HCT116 (cell line): ENCODE results near the gene ITPR2.

Source experiments
- CEBPB ChIP-seq: IDR thresholded peaks from 2 replicates; pipeline ENCODE4 v1.6.1; 2012; ENCODE audit warnings: low read depth
- POLR2A ChIP-seq: IDR thresholded peaks from 2 replicates; pipeline ENCODE4 v1.7.0; 2011; ENCODE audit warnings: borderline replicate concordance; ENCODE audit not compliant: insufficient read depth, insufficient read length; ENCODE audit errors: extremely low read depth
- POLR2AphosphoS5 ChIP-seq: IDR thresholded peaks from 2 replicates; pipeline ENCODE4 v1.6.1; 2011; ENCODE audit warnings: mild to moderate bottlenecking, low read depth, low read length, moderate library complexity
- SP1 ChIP-seq: IDR thresholded peaks from 2 replicates; pipeline ENCODE4 v1.6.1; 2012; ENCODE audit warnings: low read depth
- YY1 ChIP-seq: IDR thresholded peaks from 2 replicates; pipeline ENCODE4 v1.6.1; 2011; ENCODE audit warnings: low read length, low read depth, moderate library complexity, mild to moderate bottlenecking; ENCODE audit not compliant: insufficient replicate concordance; ENCODE audit errors: extremely low read depth
- TF ChIP-seq, protein P1 (sequence below): IDR thresholded peaks from 2 replicates; pipeline ENCODE4 v1.6.1; 2012; ENCODE audit warnings: low read depth
- TF ChIP-seq, protein P2 (sequence below), 3 experiments: fragments of 200-600 bp in 1 of 3; sonication (generic) in 1 of 3; IDR thresholded peaks in 2 of 3; conservative IDR thresholded peaks in 1 of 3; 2 replicates each; pipeline ENCODE4 v1.5.1; 2012 to 2017; ENCODE audit warnings: low read depth in 2 of 3, low read length in 2 of 3, antibody characterized with exemption in 1 of 3, borderline replicate concordance in 1 of 3, control low read depth in 1 of 3, mild to moderate bottlenecking in 1 of 3, mixed read lengths in 1 of 3, mixed run types in 1 of 3, moderate library complexity in 1 of 3; ENCODE audit not compliant: insufficient read depth in 1 of 3
- TF ChIP-seq, protein P3 (sequence below): IDR thresholded peaks from 2 replicates; pipeline ENCODE4 v1.6.1; 2011; ENCODE audit warnings: mild to moderate bottlenecking, low read length, moderate library complexity; ENCODE audit not compliant: insufficient replicate concordance; ENCODE audit errors: extremely low read depth

DNA sequence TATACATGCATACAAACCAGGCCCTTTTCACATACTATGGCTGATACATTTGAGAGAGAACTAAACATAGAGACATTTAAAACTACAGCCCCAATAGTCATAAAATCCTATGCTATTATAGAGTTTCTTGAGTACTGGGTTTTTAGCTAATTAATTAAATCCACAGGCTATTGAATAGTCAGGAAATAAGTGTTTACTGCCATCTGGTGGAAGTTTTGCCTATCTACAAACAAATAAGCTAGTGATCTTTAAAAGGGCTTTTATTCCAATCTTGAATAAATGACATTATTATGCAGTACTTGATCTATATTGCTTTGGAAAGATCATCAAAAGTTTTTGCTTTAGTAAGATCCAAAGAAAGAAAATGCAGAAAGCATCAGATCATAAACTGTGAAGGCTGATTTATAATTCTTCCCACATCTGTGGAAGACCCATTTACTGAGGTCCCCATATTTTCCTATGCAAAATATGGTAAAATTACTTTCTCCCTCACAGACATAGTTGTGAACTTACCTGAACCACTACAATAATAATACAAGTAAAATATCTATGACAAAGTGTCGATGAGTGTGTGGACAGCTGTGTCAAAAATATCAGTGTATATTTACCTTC lies 131.3 kb downstream of the ITPR2 start:
- no peak for TF ChIP-seq YY1
- no peak for TF ChIP-seq POLR2A
- TF ChIP-seq, protein P1, sequence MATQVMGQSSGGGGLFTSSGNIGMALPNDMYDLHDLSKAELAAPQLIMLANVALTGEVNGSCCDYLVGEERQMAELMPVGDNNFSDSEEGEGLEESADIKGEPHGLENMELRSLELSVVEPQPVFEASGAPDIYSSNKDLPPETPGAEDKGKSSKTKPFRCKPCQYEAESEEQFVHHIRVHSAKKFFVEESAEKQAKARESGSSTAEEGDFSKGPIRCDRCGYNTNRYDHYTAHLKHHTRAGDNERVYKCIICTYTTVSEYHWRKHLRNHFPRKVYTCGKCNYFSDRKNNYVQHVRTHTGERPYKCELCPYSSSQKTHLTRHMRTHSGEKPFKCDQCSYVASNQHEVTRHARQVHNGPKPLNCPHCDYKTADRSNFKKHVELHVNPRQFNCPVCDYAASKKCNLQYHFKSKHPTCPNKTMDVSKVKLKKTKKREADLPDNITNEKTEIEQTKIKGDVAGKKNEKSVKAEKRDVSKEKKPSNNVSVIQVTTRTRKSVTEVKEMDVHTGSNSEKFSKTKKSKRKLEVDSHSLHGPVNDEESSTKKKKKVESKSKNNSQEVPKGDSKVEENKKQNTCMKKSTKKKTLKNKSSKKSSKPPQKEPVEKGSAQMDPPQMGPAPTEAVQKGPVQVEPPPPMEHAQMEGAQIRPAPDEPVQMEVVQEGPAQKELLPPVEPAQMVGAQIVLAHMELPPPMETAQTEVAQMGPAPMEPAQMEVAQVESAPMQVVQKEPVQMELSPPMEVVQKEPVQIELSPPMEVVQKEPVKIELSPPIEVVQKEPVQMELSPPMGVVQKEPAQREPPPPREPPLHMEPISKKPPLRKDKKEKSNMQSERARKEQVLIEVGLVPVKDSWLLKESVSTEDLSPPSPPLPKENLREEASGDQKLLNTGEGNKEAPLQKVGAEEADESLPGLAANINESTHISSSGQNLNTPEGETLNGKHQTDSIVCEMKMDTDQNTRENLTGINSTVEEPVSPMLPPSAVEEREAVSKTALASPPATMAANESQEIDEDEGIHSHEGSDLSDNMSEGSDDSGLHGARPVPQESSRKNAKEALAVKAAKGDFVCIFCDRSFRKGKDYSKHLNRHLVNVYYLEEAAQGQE = no peak
- TF ChIP-seq POLR2AphosphoS5 = no peak
- TF ChIP-seq SP1 = no peak
- TF ChIP-seq, protein P2, sequence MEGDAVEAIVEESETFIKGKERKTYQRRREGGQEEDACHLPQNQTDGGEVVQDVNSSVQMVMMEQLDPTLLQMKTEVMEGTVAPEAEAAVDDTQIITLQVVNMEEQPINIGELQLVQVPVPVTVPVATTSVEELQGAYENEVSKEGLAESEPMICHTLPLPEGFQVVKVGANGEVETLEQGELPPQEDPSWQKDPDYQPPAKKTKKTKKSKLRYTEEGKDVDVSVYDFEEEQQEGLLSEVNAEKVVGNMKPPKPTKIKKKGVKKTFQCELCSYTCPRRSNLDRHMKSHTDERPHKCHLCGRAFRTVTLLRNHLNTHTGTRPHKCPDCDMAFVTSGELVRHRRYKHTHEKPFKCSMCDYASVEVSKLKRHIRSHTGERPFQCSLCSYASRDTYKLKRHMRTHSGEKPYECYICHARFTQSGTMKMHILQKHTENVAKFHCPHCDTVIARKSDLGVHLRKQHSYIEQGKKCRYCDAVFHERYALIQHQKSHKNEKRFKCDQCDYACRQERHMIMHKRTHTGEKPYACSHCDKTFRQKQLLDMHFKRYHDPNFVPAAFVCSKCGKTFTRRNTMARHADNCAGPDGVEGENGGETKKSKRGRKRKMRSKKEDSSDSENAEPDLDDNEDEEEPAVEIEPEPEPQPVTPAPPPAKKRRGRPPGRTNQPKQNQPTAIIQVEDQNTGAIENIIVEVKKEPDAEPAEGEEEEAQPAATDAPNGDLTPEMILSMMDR (IDR thresholded peaks at IDR 0.05 in 2 of 3, conservative IDR thresholded peaks at IDR 0.05 in 1 of 3; ENCODE audit: borderline replicate concordance in 1 of 3, insufficient read depth in 1 of 3, low read depth in 2 of 3, low read length in 2 of 3) = peak; percentile 44 to 75 (median 46); a peak in 5 of 6 replicates
- no peak for TF ChIP-seq CEBPB
- TF ChIP-seq, protein P3, sequence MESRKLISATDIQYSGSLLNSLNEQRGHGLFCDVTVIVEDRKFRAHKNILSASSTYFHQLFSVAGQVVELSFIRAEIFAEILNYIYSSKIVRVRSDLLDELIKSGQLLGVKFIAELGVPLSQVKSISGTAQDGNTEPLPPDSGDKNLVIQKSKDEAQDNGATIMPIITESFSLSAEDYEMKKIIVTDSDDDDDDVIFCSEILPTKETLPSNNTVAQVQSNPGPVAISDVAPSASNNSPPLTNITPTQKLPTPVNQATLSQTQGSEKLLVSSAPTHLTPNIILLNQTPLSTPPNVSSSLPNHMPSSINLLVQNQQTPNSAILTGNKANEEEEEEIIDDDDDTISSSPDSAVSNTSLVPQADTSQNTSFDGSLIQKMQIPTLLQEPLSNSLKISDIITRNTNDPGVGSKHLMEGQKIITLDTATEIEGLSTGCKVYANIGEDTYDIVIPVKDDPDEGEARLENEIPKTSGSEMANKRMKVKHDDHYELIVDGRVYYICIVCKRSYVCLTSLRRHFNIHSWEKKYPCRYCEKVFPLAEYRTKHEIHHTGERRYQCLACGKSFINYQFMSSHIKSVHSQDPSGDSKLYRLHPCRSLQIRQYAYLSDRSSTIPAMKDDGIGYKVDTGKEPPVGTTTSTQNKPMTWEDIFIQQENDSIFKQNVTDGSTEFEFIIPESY = no peak
